Kidney (tissue), 14 donors: ENCODE measurements around the gene PNMA8B. TPM values are rescaled to one million over a fixed set of nuclear protein-coding genes. Genes with fewer than 3 reads are reported as not detected.

Experiments
- DNase-seq, 5 donors: peaks; one replicate each; pipeline ENCODE4 v3.0.0-alpha.2; 2013 to 2020
- FAIRE-seq: peaks from 2 replicates; lab custom pipeline; 2012; peaks lifted over from hg19 to GRCh38; lab: Jason Lieb, UNC
- H3K27ac ChIP-seq, 2 donors: one replicate each; pipeline ENCODE4 v1.7.0; 2013; ENCODE audit warnings: low read depth in 2 of 2, low read length in 2 of 2, inconsistent platforms in 1 of 2
- H3K27me3 ChIP-seq: one replicate; pipeline ENCODE4 v1.7.1; 2013; ENCODE audit warnings: low read length, inconsistent platforms; ENCODE audit not compliant: control insufficient read depth, insufficient read depth
- H3K36me3 ChIP-seq, 3 donors: one replicate each; pipeline versions ENCODE4 v1.7.0 to v1.7.1; 2013; ENCODE audit warnings: low read length in 3 of 3, control low read depth in 1 of 3, inconsistent platforms in 1 of 3; ENCODE audit not compliant: insufficient read depth in 3 of 3, control insufficient read depth in 2 of 3
- H3K4me1 ChIP-seq, 3 donors: one replicate each; pipeline versions ENCODE4 v1.7.0 to v1.7.1; 2013; ENCODE audit warnings: low read length in 3 of 3, inconsistent platforms in 1 of 3, low read depth in 1 of 3; ENCODE audit not compliant: control insufficient read depth in 2 of 3, insufficient read depth in 2 of 3
- H3K4me3 ChIP-seq, 3 donors: one replicate each; pipeline versions ENCODE4 v1.7.0 to v1.8.1; 2013; ENCODE audit warnings: low read length in 3 of 3, control low read depth in 1 of 3, inconsistent platforms in 1 of 3
- H3K9ac ChIP-seq, 3 donors: one replicate each; pipeline versions ENCODE4 v1.7.0 to v1.7.1; 2013; ENCODE audit warnings: low read length in 3 of 3, control low read depth in 1 of 3, inconsistent platforms in 1 of 3
- H3K9me3 ChIP-seq, 3 donors: one replicate each; pipeline versions ENCODE4 v1.7.0 to v1.7.1; 2013; ENCODE audit warnings: low read length in 3 of 3, control low read depth in 1 of 3, inconsistent platforms in 1 of 3; ENCODE audit not compliant: control insufficient read depth in 2 of 3, insufficient read depth in 1 of 3
- intact Hi-C: fragments of 100-400 bp; cut with DNase I; formaldehyde crosslinking; loops from one replicate; pipeline ENCODE4 v1.11.1; 2022
- polyA plus RNA-seq: library from polyadenylated mRNA; stranded (reverse); fragments of 350-450 nt; fragmentation: Illumina TruSeq; extraction: RNeasy Lipid Tissue Mini Kit (QIAGEN cat#74804); gene quantifications from one replicate; pipeline ENCODE4 v1.2.3, GENCODE V29; 2014; ENCODE audit warnings: low read depth, low replicate concordance; ENCODE audit not compliant: insufficient read depth
- total RNA-seq: library from RNA; stranded (reverse); fragmentation: NEBNext Ultra II Directional; extraction: Animal tissue kit (Norgen Biotek cat#: 25700); gene quantifications from one replicate; pipeline ENCODE4 v1.2.1, GENCODE V29; 2021
- TF ChIP-seq, protein P1 (sequence below): IDR thresholded peaks from 3 replicates; pipeline ENCODE4 v1.5.1; 2012; ENCODE audit warnings: mild to moderate bottlenecking, moderate library complexity, borderline replicate concordance; ENCODE audit not compliant: insufficient read depth; ENCODE audit errors: extremely low read depth
- donor health status: control.
- donor health status: control.
- donor health status: control.
- donor health status: control.
- donor health status: control.
- donor health status: DM: yes; HTN: yes; CAD: no.
- donor health status: Normal renal cell carcinoma (clear cell type).

Gene PNMA8B
- total and polyA plus RNA-seq, 2 donors from 2014 or later, result 0.67 to 1.3 TPM

DNA sequence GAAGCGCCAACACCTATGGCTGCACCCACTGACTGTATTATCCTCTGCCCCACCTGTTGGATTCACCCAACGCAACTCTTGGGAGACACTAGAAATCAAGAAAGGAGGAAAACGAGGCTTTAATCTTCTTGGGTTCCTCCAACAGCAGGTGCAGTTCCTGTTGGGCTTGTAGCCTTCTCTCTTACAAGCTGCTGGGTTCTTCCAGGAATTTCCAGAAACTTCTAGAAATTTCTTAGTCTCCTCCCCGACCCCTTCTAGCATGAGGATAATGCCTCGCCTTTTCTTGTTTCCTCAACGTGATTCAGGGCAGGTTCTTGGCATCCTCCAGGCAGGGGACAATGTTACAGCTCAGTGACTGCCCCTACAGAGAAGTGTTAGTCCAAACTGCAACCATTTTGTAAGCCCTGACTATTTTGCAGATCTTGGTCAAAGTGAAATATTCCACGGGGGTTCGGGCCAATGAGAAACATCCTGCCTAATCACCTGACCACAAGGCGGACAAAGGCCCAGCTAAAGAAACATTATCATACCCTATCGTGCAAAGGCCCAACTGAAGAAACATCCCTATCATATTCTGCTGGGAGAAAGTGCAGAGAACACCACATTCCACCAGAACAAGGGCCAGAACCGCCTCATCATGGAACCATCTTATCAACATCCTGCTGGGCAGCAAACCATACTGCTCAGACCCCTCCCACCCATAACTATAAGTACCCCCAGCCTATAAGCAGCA lies 23.7 kb downstream of the PNMA8B start:
- H3K4me3 ChIP-seq, result peak overlapping the region; percentile 38 to 50 (median 44)
- intact Hi-C loops, result no loop called here
- DNase-seq (peak in 1 of 5 donors; percentile 43), FAIRE-seq (no peak)
- H3K4me1 ChIP-seq, result peaks cover 0 to 6% (median 5%) of the 10 kb centered on the region in 3 donors
- TF ChIP-seq, protein P1, sequence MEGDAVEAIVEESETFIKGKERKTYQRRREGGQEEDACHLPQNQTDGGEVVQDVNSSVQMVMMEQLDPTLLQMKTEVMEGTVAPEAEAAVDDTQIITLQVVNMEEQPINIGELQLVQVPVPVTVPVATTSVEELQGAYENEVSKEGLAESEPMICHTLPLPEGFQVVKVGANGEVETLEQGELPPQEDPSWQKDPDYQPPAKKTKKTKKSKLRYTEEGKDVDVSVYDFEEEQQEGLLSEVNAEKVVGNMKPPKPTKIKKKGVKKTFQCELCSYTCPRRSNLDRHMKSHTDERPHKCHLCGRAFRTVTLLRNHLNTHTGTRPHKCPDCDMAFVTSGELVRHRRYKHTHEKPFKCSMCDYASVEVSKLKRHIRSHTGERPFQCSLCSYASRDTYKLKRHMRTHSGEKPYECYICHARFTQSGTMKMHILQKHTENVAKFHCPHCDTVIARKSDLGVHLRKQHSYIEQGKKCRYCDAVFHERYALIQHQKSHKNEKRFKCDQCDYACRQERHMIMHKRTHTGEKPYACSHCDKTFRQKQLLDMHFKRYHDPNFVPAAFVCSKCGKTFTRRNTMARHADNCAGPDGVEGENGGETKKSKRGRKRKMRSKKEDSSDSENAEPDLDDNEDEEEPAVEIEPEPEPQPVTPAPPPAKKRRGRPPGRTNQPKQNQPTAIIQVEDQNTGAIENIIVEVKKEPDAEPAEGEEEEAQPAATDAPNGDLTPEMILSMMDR, result no peak
- H3K9me3 ChIP-seq, result no peaks in the 10 kb centered on the region
- no peaks in the 10 kb centered on the region for H3K27me3 ChIP-seq
- peak overlapping the region in 1 of 2 donors; percentile 54 for H3K27ac ChIP-seq
- peak overlapping the region in 1 of 3 donors; percentile 75 for H3K9ac ChIP-seq
- no peaks in the 10 kb centered on the region for H3K36me3 ChIP-seq

DNA sequence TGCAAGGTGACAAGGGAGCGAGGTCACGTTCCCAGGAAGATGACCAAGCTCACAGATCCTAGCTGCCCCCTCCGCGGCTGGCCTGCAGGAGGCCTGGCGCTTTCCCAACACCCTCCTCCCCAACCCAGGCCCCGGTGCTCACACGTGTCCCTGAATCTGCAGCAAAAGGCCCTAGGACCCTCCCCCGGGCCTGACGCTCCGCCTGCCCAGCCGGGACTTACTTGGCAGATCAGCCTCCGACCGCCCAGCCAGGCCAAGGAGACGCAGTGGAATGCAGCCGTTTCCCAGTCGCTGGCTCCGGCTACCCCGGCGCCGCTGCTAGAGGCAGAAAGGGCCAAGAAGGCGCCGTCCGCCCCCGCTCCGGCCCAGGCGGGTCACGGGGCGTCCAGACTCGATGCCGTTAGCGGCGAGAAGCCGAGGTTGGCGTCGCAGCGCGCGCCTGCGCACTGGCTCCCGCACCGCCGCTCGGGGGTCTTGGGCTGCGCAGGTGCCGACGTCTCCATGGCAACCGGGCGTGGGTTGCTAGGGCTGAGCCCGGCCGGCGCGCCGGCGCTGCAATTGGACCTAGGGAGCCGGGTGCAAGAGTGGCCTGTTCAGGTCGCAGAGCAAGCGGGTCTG lies 24.4 kb downstream of the PNMA8B start, which contains the start of gene PNMA8A:
PNMA8A (minus strand) TSS at position 448 of the 618 bp plus-strand sequence. CDS start 528 bp downstream, outside the sequence.
- H3K4me3 ChIP-seq, result peak within 1 kb of the TSS; percentile 38 to 55 (median 50)
- no peaks in the 10 kb centered on the region for H3K36me3 ChIP-seq
- H3K27me3 ChIP-seq, result no peaks in the 10 kb centered on the region
- peak within 1 kb of the TSS in 2 of 3 donors; percentile 26 to 75 for H3K9ac ChIP-seq
- FAIRE-seq, result no peak
- peak within 1 kb of the TSS in 1 of 2 donors; percentile 54 for H3K27ac ChIP-seq
- H3K9me3 ChIP-seq, result no peaks in the 10 kb centered on the region
- TF ChIP-seq, protein P1, result no peak
- DNase-seq, result peak; percentile 95 to 97 (median 97)
- intact Hi-C loops, result no loop called here
- H3K4me1 ChIP-seq, result peaks cover 0 to 6% (median 5%) of the 10 kb centered on the region in 3 donors

DNA sequence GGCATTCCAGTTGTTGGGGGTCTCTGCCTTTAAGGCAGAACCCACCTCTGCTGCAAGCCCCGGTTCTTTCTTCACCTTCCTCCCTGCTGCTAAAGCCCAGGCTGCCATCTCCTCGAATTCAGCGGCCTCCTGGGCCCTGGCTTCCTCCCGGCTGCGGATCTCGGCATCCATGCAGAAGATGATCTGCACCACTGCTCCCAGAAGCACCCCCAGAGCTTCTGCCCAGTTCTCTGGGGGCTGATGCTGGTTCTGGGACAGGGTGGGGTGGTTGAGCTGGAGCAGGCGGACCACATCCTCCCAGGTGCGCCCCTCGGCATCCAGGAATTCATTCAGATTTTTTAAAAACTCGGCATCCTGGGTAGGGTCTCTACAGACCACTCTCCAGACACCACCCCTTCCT lies 25.3 kb downstream of the PNMA8B start:
- TF ChIP-seq, protein P1, result no peak
- FAIRE-seq (no peak), DNase-seq (peak in 1 of 5 donors; percentile 67)
- intact Hi-C loops, result no loop called here
- Histone ChIP-seq H3K4me1 (peaks cover 0 to 6% (median 5%) of the 10 kb centered on the region in 3 donors), H3K9ac (peak overlapping the region in 1 of 3 donors; percentile 75), H3K27ac (no peak overlapping the region), H3K27me3 (no peaks in the 10 kb centered on the region), H3K4me3 (peak overlapping the region in 1 of 3 donors; percentile 50), H3K9me3 (no peaks in the 10 kb centered on the region), H3K36me3 (no peaks in the 10 kb centered on the region)
